Measurements from ENCODE around the gene INPPL1. TPM values are rescaled to one million over a fixed set of nuclear protein-coding genes. Genes with fewer than 3 reads are reported as not detected.
A peak's percentile ranks its signal among the peaks of the same experiment; 100 is the strongest.

INPPL1 gene
- total and polyA plus RNA-seq, 2 donors (not counting 1 experiment from before 2014, with no cell fraction given): 205 to 208 TPM

GRCh38 chr11:72230764-72231365, 6.3 kb downstream of the INPPL1 start:
- Histone ChIP-seq H3K4me3 (ENCODE audit: control extremely low read depth in 1 of 5, extremely low read depth in 1 of 5, insufficient read depth in 1 of 5, low read depth in 2 of 5, low read length in 4 of 5) (no peak overlapping the region), H2AFZ (ENCODE audit: insufficient read depth, low read depth, low read length, poor library complexity, severe bottlenecking) (no peak overlapping the region), H3K27me3 (replicated peaks in 1 of 4; ENCODE audit: control extremely low read depth in 1 of 4, control insufficient read depth in 3 of 4, insufficient read depth in 4 of 4, low read length in 3 of 4) (no peaks in the 10 kb centered on the region), H3K36me3 (replicated peaks in 1 of 2; ENCODE audit: control extremely low read depth in 1 of 2, control insufficient read depth in 1 of 2, extremely low read depth in 1 of 2, insufficient read depth in 2 of 2, low read length in 1 of 2) (peaks cover 0 to 73% of the 10 kb centered on the region in 2 experiments), H3K4me2 (replicated peaks; ENCODE audit: low read depth, low read length, poor library complexity, severe bottlenecking) (no peak overlapping the region), H3K4me1 (ENCODE audit: control insufficient read depth in 2 of 2, insufficient read depth in 2 of 2, low read length in 2 of 2) (peaks cover 9 to 19% of the 10 kb centered on the region in 2 donors), H3K27ac (ENCODE audit: low read length in 2 of 2) (no peak overlapping the region), H3K9ac (ENCODE audit: low read length) (no peak overlapping the region), H4K20me1 (ENCODE audit: control insufficient read depth, insufficient read depth, low read length, poor library complexity, severe bottlenecking) (no peaks in the 10 kb centered on the region), H3K79me2 (ENCODE audit: control insufficient read depth, insufficient read depth, low read length) (no peaks in the 10 kb centered on the region), H3K9me3 (ENCODE audit: control extremely low read depth in 1 of 3, control insufficient read depth in 2 of 3, insufficient read depth in 1 of 3, low read length in 2 of 3) (no peaks in the 10 kb centered on the region)
- CTCF ChIA-PET: no interaction called here
- intact Hi-C loops (cut with micrococcal nuclease): no loop called here
- H3K4me1 Mint-ChIP-seq: peaks cover 22% of the 10 kb centered on the region
- no peaks in the 10 kb centered on the region for H3K27me3 Mint-ChIP-seq
- POLR2A ChIA-PET: interaction anchor here (0.6 kb wide), 1 partner anchor 191 kb away, joined by 3 read pairs; no protein-coding TSS in a partner anchor
- no peak for DNase-seq
- no peak for ATAC-seq (ENCODE audit: low read depth)
- H3K9me3 Mint-ChIP-seq (ENCODE audit: insufficient read depth): no peaks in the 10 kb centered on the region
- TF ChIP-seq CTCF (IDR thresholded peaks at IDR 0.05): no peak
- TF ChIP-seq EZH2 (IDR thresholded peaks at IDR 0.05; ENCODE audit: borderline replicate concordance, insufficient read depth, low read depth, low read length, poor library complexity, severe bottlenecking): no peak
- no peak overlapping the region for H3K4me3 Mint-ChIP-seq
- no peak overlapping the region for H3K27ac Mint-ChIP-seq
- 98% methylated on average over 12 of the region's 18 CpGs for WGBS (ENCODE audit: insufficient coverage)

GRCh38 chr11:72231396-72232259, 7.1 kb downstream of the INPPL1 start:
- Histone ChIP-seq H3K79me2 (ENCODE audit: control insufficient read depth, insufficient read depth, low read length) (no peaks in the 10 kb centered on the region), H3K4me2 (replicated peaks; ENCODE audit: low read depth, low read length, poor library complexity, severe bottlenecking) (no peak overlapping the region), H2AFZ (ENCODE audit: insufficient read depth, low read depth, low read length, poor library complexity, severe bottlenecking) (no peak overlapping the region), H3K9ac (ENCODE audit: low read length) (no peak overlapping the region), H3K4me1 (ENCODE audit: control insufficient read depth in 2 of 2, insufficient read depth in 2 of 2, low read length in 2 of 2) (peaks cover 9 to 17% of the 10 kb centered on the region in 2 donors), H4K20me1 (ENCODE audit: control insufficient read depth, insufficient read depth, low read length, poor library complexity, severe bottlenecking) (no peaks in the 10 kb centered on the region), H3K4me3 (ENCODE audit: control extremely low read depth in 1 of 5, extremely low read depth in 1 of 5, insufficient read depth in 1 of 5, low read depth in 2 of 5, low read length in 4 of 5) (no peak overlapping the region), H3K36me3 (replicated peaks in 1 of 2; ENCODE audit: control extremely low read depth in 1 of 2, control insufficient read depth in 1 of 2, extremely low read depth in 1 of 2, insufficient read depth in 2 of 2, low read length in 1 of 2) (peaks cover 0 to 78% of the 10 kb centered on the region in 2 experiments), H3K27me3 (replicated peaks in 1 of 4; ENCODE audit: control extremely low read depth in 1 of 4, control insufficient read depth in 3 of 4, insufficient read depth in 4 of 4, low read length in 3 of 4) (no peaks in the 10 kb centered on the region), H3K27ac (ENCODE audit: low read length in 2 of 2) (no peak overlapping the region), H3K9me3 (ENCODE audit: control extremely low read depth in 1 of 3, control insufficient read depth in 2 of 3, insufficient read depth in 1 of 3, low read length in 2 of 3) (no peaks in the 10 kb centered on the region)
- Mint-ChIP-seq H3K4me3 (no peak overlapping the region), H3K27me3 (no peaks in the 10 kb centered on the region), H3K27ac (no peak overlapping the region), H3K9me3 (ENCODE audit: insufficient read depth) (no peaks in the 10 kb centered on the region), H3K4me1 (peaks cover 17% of the 10 kb centered on the region)
- 93% methylated on average over 8 of the region's 9 CpGs for WGBS (ENCODE audit: insufficient coverage)
- DNase-seq (peak; percentile 3), ATAC-seq (ENCODE audit: low read depth) (no peak)
- ChIA-PET POLR2A (interaction anchor here (0.6 kb wide), 1 partner anchor 192 kb away, joined by 3 read pairs; no protein-coding TSS in a partner anchor), CTCF (no interaction called here)
- no peak for TF ChIP-seq CTCF (IDR thresholded peaks at IDR 0.05)
- no peak for TF ChIP-seq EZH2 (IDR thresholded peaks at IDR 0.05; ENCODE audit: borderline replicate concordance, insufficient read depth, low read depth, low read length, poor library complexity, severe bottlenecking)
- intact Hi-C loops (cut with micrococcal nuclease): no loop called here
